ENCODE measurements around the gene LHFPL6.

The LHFPL6 gene

DNA sequence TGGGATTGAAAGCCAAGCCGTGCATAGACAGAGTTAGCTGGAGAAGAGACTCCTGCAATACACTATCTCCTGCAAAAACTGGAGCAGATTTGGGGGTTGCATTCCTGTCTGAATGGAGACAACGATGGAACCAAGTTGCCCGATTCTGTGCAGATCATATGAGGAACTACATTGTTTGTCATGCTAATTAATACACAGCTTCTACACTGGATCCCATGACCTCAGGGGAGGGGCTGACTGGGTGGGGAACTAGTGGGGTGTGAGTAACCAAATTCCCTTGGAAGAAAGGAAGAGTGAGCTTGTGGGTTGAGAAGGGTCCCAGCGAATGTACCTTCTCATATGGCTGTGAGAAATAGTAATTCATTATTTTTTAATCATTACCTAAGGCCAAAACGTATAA is 214.0 kb downstream of the LHFPL6 start:
- TF ChIP-seq RAD21 (IDR thresholded peaks at IDR 0.05; ENCODE audit: low read depth) = no peak
- TF ChIP-seq CREB1 (IDR thresholded peaks at IDR 0.05; ENCODE audit: low read depth) = no peak
- no peak for TF ChIP-seq TEAD4 (IDR thresholded peaks at IDR 0.05)
- TF ChIP-seq CEBPB (IDR thresholded peaks at IDR 0.05) = no peak
- no peak for TF ChIP-seq NFIC (IDR thresholded peaks at IDR 0.05)
- no peak for TF ChIP-seq EP300 (IDR thresholded peaks at IDR 0.05; ENCODE audit: borderline replicate concordance)
- no peak for TF ChIP-seq FOXM1 (IDR thresholded peaks at IDR 0.05; ENCODE audit: borderline replicate concordance, low read depth)
- TF ChIP-seq, protein P1, sequence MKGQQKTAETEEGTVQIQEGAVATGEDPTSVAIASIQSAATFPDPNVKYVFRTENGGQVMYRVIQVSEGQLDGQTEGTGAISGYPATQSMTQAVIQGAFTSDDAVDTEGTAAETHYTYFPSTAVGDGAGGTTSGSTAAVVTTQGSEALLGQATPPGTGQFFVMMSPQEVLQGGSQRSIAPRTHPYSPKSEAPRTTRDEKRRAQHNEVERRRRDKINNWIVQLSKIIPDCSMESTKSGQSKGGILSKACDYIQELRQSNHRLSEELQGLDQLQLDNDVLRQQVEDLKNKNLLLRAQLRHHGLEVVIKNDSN (IDR thresholded peaks at IDR 0.05) = no peak
- TF ChIP-seq, protein P2, sequence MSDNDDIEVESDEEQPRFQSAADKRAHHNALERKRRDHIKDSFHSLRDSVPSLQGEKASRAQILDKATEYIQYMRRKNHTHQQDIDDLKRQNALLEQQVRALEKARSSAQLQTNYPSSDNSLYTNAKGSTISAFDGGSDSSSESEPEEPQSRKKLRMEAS (IDR thresholded peaks at IDR 0.05) = no peak
- TF ChIP-seq YY1 (IDR thresholded peaks at IDR 0.05; ENCODE audit: low read depth) = no peak

DNA sequence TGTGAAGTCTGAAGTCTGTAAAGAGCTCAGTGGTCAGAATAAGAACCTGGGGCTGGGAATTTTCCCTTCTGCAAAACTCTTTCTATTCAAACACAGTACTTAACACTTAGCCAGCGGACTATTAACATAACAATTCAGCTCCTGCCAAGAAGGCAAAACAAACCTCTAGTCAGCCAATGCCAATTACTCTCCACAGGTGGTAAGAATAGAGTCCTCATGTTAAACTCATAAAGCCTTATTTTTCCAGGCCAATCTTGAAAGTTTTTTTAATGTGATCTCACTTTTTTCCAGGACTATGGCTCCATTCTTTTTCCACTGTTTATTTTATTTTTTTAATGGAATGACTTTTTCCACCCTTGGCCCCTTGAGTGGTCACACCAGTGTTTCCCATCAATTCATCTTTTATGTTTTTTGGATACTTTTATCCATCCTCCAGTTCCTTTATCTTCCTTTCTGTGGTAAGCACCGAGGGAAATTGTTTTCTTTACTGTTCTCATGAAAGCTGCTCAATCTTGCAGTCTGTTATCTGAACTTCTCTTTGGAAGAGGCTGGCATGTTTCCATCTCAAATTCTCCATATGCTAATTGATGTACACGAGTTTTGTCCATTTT is 217.3 kb downstream of the LHFPL6 start:
- TF ChIP-seq TEAD4 (IDR thresholded peaks at IDR 0.05) (0 out of 2 replicates have a peak, but pooled peaks have one; percentile 2), ZBTB7A (IDR thresholded peaks at IDR 0.05; ENCODE audit: low read depth) (no peak), FOXM1 (IDR thresholded peaks at IDR 0.05; ENCODE audit: borderline replicate concordance, low read depth) (peak; percentile 71), TCF12 (IDR thresholded peaks at IDR 0.05; ENCODE audit: low read depth) (peak; percentile 83), CEBPB (IDR thresholded peaks at IDR 0.05) (peak; percentile 6; the same call in 1 of the 2 replicates), CREB1 (IDR thresholded peaks at IDR 0.05; ENCODE audit: low read depth) (no peak), EP300 (IDR thresholded peaks at IDR 0.05; ENCODE audit: borderline replicate concordance) (peak; percentile 75; the same call in 1 of the 2 replicates), TAF1 (IDR thresholded peaks at IDR 0.05; ENCODE audit: low read depth) (no peak), RAD21 (IDR thresholded peaks at IDR 0.05; ENCODE audit: low read depth) (no peak), NFIC (IDR thresholded peaks at IDR 0.05) (peak; percentile 83)
- TF ChIP-seq, protein P1 (IDR thresholded peaks at IDR 0.05) = no peak

DNA sequence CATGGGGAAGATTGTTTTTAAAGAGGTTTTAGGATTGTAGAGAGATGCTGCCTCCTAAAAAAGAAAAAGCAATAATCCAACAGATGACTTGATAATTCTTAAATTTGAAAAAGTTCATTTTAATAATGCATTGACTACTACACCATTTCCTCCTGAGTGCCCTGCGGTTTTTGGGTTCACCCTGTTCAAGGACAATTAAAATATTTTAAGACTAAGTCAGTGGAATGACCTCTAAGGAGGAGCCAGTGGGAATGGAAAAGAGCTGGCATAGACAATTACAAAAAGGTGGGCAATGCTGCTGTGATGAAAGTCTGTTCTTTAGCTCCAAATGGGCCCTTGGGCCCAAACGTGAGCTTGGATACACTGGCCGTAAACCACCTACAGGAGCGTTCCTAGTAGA is 217.8 kb downstream of the LHFPL6 start:
- TF ChIP-seq TEAD4 (IDR thresholded peaks at IDR 0.05) = peak; percentile 51; the same call in 1 of the 2 replicates
- TF ChIP-seq TCF12 (IDR thresholded peaks at IDR 0.05; ENCODE audit: low read depth) = no peak
- TF ChIP-seq, protein P1 (IDR thresholded peaks at IDR 0.05) = no peak
- TF ChIP-seq RAD21 (IDR thresholded peaks at IDR 0.05; ENCODE audit: low read depth) = no peak

DNA sequence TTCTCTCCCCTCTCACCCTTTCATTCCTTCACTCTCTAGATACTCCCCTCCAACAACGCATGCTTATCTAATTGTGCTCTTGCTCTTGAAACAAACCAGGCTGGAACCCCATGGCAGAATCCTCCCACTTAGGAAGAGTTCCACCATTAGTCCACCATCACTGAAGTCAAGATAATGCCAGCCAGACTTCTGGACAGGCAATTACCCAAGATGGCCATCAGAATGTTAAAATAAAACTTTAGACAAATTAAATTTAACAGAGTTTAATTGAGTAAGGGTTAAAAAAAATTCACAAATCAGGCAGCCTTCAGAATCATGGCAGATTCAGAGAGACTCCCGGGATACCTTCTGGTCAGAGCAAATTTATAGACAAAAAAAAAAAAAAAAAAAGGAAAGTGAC is 221.5 kb downstream of the LHFPL6 start:
- no peak for TF ChIP-seq CEBPB (IDR thresholded peaks at IDR 0.05)
- TF ChIP-seq RAD21 (IDR thresholded peaks at IDR 0.05; ENCODE audit: low read depth) = no peak
- no peak for TF ChIP-seq CREB1 (IDR thresholded peaks at IDR 0.05; ENCODE audit: low read depth)

DNA sequence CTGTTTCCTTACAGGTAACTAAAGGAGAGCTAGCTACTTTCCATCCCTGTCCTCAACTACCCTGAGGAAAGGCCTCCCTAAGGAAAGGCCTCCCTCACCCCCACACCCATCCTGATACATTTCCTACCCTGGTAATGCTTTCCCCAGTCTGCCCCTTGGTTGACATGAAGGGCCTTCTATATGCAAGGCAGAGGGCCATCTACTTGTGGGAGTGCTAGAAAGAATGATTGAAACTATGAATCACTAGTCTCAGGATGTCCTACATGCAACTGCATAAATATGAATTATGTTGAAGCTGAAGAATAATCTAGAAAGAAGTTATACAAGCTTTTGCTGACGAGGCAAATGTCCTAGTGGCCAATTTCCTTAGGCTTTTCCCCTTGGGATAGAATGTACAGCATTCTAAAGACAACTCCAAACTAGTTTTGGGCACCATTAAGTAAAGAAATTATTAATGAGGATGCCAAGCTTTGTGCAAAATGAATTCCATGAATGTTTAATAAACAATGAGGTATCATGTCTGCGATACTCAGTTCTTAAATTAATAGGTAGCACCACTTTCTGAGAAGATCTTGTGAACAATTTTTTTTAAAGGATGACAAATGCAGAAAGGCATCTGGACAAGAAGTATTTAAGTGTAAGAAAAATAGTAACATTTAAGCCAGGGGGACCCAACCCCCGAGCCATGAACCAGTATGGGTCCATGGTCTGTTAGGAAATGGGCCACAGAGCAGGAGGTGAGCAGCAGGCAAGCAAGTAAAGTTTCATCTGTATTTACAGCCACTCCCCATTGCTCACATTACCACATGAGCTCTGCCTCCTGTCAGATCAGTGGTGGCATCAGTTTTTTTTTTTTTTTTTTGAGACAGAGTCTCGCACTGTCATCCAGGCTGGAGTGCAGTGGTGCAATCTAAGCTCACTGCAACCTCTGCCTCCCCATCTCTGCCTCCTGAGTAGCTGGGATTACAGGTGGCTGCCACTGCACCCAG is 223.0 kb downstream of the LHFPL6 start:
- TF ChIP-seq TAF1 (IDR thresholded peaks at IDR 0.05; ENCODE audit: low read depth) (no peak), FOXM1 (IDR thresholded peaks at IDR 0.05; ENCODE audit: borderline replicate concordance, low read depth) (no peak), CREB1 (IDR thresholded peaks at IDR 0.05; ENCODE audit: low read depth) (no peak), TEAD4 (IDR thresholded peaks at IDR 0.05) (no peak), RAD21 (IDR thresholded peaks at IDR 0.05; ENCODE audit: low read depth) (no peak), EGR1 (IDR thresholded peaks at IDR 0.05) (no peak), NFIC (IDR thresholded peaks at IDR 0.05) (no peak), YY1 (IDR thresholded peaks at IDR 0.05; ENCODE audit: low read depth) (no peak)
- TF ChIP-seq, protein P2 (IDR thresholded peaks at IDR 0.05) = no peak

DNA sequence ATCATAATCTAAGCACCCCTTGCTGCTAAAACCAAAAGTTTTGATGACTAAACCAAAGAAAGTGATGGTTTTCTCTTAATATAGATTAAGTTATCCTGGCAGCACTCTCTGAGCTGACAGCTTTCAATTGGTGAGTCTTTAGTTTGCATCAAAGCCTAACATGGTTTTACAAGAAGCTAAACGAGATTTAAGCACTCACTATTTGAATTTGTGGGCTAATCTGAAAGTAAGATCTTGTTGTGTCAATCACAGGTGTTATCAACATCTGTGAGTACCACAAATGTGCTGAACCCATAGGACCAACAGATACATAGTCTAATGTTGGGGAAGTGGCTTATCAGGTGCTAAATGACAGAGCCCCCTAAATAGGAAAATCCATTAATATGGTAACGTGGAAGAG is 223.9 kb downstream of the LHFPL6 start:
- TF ChIP-seq TEAD4 (IDR thresholded peaks at IDR 0.05) (no peak), CREB1 (IDR thresholded peaks at IDR 0.05; ENCODE audit: low read depth) (no peak), ZBTB7A (IDR thresholded peaks at IDR 0.05; ENCODE audit: low read depth) (no peak), TCF12 (IDR thresholded peaks at IDR 0.05; ENCODE audit: low read depth) (no peak)
- TF ChIP-seq, protein P3, sequence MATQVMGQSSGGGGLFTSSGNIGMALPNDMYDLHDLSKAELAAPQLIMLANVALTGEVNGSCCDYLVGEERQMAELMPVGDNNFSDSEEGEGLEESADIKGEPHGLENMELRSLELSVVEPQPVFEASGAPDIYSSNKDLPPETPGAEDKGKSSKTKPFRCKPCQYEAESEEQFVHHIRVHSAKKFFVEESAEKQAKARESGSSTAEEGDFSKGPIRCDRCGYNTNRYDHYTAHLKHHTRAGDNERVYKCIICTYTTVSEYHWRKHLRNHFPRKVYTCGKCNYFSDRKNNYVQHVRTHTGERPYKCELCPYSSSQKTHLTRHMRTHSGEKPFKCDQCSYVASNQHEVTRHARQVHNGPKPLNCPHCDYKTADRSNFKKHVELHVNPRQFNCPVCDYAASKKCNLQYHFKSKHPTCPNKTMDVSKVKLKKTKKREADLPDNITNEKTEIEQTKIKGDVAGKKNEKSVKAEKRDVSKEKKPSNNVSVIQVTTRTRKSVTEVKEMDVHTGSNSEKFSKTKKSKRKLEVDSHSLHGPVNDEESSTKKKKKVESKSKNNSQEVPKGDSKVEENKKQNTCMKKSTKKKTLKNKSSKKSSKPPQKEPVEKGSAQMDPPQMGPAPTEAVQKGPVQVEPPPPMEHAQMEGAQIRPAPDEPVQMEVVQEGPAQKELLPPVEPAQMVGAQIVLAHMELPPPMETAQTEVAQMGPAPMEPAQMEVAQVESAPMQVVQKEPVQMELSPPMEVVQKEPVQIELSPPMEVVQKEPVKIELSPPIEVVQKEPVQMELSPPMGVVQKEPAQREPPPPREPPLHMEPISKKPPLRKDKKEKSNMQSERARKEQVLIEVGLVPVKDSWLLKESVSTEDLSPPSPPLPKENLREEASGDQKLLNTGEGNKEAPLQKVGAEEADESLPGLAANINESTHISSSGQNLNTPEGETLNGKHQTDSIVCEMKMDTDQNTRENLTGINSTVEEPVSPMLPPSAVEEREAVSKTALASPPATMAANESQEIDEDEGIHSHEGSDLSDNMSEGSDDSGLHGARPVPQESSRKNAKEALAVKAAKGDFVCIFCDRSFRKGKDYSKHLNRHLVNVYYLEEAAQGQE (IDR thresholded peaks at IDR 0.05; ENCODE audit: low read depth) = no peak

DNA sequence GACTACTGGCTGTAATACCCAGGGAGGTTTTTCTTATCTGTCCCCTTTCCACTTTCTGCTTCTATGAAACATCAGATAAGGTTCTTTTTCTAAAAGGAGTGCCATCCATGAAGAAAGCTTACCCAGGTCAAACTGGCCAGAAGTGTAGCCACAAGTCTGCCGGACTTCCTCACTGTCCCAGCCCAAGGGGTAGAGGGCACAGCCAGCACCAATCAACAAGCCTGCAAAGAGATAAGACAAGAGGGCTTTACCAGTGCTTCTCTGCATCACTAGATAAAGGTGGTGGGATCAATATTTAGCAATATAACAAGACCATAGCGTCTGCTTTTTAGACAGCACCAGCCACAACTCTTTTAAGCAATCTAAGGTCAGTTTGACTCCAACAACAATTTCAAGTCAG is 224.7 kb downstream of the LHFPL6 start:
- TF ChIP-seq, protein P3 (IDR thresholded peaks at IDR 0.05; ENCODE audit: low read depth) = no peak
- TF ChIP-seq CREB1 (IDR thresholded peaks at IDR 0.05; ENCODE audit: low read depth) (no peak), EP300 (IDR thresholded peaks at IDR 0.05; ENCODE audit: borderline replicate concordance) (no peak), TCF12 (IDR thresholded peaks at IDR 0.05; ENCODE audit: low read depth) (no peak), YY1 (IDR thresholded peaks at IDR 0.05; ENCODE audit: low read depth) (no peak), CEBPB (IDR thresholded peaks at IDR 0.05) (no peak), ZBTB7A (IDR thresholded peaks at IDR 0.05; ENCODE audit: low read depth) (no peak), EGR1 (IDR thresholded peaks at IDR 0.05) (no peak), RAD21 (IDR thresholded peaks at IDR 0.05; ENCODE audit: low read depth) (no peak), FOXM1 (IDR thresholded peaks at IDR 0.05; ENCODE audit: borderline replicate concordance, low read depth) (no peak), NFIC (IDR thresholded peaks at IDR 0.05) (no peak), TAF1 (IDR thresholded peaks at IDR 0.05; ENCODE audit: low read depth) (no peak), TEAD4 (IDR thresholded peaks at IDR 0.05) (no peak)
- TF ChIP-seq, protein P1 (IDR thresholded peaks at IDR 0.05) = no peak
- TF ChIP-seq, protein P2 (IDR thresholded peaks at IDR 0.05) = no peak
